COLO668 (cell line): Measurements from ENCODE around the gene THSD7A.

Experiments used
- DNase-seq: peaks from one replicate; lab custom pipeline; 2025; ENCODE audit not compliant: unreplicated experiment; lab: John Stamatoyannopoulos, UW

Gene THSD7A

DNA sequence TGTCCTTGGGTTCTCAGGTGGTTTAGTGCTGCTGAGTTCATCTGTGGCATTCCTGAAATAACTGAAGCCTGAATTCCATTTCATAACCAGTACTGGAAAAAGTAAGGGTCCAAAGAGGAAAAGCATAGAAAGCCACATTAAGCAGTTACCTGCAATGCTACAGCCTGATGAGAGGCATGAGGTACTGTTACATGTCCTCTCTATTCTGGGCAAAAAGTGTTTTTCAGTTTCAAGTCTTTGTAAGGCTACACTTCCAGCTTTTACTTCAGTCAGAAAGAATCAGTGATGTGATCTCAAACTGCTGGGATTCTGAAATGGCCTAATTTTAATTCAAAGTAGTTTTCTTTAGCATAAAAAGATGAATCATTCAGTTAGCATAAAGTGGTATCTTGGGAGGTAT lies 488.9 kb downstream of the THSD7A start:
- DNase-seq, result no peak

DNA sequence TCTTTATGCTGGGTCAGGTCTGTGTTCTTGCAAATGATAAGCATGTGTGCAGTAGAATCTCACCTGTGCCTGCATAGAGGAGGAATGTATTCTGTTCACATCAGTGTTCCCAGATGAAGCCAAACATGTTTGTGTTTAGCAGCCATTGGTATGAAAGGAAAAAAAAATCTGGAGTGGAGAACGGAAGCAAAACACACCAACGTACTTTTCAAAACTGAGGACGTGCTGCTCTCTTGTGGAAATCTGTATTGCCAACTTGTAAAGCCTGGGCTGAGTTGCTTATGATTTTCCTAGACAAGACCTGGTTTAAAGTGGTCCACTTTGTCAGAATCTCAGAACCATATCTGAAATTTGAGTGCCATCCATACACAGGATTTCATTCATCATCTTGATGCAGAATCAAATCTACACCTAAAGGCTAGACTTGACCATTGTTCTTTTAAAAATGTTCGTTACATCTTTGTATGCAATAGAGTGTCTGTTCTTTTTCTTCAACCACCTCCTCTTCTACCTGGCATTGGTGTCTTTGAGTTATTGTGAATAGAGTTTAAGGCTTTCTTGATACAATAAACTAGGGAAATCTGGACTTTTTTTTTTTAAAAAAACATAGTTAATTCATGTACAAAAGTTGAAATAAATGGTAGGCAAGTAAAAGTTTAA lies 490.6 kb downstream of the THSD7A start:
- DNase-seq, result peak; percentile 14

DNA sequence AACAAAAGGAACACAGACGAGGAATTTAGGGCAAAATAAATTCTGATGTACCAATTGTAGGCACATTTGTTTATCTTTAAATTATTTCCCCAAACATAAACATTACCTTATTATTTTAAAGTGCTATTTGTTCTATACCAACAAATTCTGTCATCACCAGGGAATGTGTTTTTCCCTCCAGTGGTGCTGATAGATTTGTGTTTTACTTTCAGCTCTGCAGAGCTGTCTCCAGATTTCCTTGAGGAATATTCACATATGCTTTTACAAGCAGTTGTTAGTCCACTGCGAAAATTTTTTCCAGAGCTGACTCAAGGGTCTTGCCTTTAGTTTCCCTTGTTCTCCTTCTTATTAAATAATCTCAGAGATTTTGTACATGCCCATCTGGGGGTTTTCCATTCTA lies 495.6 kb downstream of the THSD7A start:
- DNase-seq, result no peak

DNA sequence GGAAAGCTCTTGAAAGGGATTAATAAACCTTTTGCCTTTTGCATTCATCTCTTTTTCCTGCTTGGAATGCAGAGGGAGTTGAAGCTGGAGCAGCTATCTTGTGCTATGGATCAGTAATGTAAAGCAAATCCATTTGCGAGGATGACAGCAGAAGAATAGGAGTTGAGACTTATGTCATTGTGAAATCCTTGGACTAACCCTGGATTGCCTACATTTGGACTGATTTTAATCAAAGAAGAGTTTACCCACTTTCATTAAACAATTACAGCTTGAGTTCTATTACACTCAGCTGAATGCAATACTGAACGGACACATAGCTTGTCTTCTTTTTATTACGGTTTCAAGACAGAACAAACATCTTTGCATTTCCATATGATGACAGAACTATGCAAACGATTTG lies 496.1 kb downstream of the THSD7A start:
- DNase-seq, result no peak

DNA sequence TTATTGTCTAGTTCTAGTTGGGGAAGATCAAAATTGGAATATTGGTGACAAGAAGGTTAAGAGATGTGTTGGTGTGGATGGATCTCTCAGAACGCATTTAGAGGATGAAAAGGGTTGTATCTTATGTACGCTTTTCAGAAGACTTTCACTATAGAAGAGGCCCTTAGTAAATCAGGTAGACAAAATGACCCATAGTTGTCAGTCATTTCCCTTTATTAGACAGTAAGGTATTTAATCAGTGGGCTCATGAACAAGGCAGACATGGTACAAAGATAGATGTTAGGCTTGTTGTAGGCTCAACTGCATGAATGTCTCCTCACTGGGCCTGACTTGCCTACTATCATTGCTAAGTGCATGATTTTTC lies 499.2 kb downstream of the THSD7A start:
- DNase-seq, result no peak

DNA sequence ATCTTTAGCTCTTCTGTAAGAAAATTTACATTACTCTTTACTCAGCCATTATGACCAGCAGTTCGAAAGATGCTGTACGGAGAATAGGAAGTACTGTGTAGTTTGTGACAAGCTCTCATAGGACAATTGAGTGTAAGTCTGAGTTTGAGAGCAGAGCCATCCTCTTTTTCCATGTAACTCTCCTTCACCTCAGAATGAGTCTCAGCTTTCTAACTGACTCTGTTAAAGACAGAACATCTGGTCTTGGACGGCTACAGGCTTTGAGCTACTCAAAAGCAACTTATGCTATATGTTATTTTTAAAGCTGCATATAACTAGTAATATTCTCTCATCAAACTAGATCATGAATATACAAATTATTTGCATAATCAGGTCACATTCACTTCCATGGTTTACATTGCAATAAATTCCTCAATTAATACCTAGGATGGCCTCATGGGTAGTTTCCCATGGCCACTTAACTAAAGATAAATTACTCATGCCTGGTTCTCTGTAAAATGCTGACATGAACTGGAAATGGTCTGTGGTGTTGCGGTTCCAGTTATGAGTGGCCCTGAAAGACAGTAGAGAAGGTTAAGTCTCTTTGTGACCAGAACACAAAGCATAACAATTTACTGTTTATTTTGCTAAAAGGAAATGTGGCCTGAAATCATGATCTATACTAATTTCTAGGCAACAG lies 499.7 kb downstream of the THSD7A start:
- DNase-seq, result no peak

DNA sequence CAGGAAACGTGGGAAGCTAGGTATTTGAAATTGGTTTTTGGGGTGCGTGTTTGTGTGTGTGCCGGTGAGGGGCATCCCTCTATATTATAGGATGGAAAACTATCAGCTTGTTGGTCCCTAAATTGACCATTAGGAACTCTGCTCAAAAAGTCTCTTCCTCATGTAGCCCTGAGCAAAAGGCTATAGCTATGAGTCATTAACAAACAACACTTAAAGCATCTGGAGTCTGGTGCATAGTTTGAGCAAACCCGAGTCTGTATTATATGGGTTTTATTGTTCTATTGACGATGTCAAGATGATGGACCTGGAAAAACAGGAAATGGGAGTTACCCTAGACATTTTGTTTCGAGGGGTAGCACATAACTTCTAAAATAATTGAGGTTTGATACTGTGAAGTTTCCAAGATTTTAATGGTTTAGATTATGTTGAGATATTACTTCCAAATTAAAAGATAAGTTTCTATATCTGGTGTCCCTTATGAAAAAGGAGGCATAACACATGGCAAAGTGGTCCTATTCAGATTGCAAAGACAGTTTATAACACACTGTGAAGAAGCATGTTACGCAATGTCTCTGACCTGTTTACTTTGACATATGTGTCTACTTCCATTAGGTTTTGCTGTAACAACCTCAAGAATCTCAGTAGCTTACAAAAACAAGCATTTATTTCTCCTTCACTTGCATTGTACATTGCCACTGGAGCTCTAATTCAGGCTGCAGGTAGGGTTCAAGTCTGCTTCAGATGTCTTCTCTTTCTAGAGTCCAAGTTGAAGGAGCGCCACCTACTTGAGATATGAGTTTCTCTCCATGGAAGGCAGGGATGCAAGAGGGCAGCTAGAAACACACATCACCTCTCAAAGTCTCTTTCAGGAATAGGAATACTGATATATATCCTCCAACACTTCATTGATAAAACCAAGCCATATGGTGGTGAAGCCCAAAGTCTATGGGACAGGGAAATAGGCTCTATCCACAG lies 500.6 kb downstream of the THSD7A start:
- no peak for DNase-seq

DNA sequence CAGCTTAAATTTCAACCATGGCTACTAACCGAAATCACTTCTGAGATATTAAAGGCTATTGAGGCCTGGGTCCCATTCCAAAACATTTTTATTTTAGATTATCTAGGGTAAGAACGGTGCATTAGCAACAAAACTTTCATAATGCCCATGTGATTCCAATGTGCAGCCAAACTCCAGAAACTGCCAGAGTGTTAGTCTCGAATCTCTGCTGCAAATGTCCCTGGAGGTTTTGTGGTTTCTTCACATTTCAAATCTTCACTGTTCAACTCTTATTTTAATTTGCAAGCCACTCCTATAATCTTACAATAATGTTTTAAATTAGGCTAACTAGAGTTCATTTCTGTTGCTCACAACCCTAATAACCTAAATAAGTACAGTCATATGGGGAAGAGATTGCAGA lies 501.3 kb downstream of the THSD7A start:
- no peak for DNase-seq

DNA sequence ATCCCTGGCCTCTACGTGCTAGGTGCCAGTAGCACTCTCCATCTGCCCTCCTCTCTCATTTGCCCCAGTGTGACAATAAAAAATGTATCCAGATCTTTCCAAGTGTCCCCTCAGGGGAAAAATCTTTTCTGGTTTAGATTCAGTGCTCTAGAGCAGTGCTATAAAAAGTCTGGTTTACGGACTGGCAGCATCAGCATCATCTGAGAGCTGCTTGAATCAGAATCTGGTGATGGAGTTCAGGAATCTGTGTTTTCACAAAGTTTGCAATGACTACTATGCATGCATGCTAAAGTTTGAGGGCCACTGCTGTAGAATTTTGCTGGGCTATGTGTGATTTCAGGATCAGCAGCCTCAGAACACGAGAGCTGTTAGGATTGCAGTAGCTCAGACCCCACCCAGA lies 501.8 kb downstream of the THSD7A start:
- DNase-seq, result no peak

DNA sequence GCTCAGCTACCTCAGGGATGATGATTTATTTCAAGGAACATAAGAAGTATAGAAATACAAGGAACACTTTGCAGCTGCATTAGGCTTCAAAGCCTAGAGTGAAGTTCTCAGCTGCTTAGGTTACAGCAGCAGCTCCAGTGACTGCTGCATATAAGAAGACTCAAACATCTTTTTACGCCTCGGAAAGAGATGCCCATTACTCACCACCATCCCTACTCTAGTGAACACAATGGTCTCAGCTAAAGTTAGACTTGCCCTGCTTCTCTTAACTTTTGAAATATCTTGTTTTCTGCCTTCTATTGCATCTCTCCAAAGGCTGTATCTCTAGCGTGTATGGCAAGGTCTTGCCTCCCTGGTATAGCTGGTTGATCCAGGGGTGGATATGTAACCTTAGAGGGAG lies 502.4 kb downstream of the THSD7A start:
- no peak for DNase-seq

DNA sequence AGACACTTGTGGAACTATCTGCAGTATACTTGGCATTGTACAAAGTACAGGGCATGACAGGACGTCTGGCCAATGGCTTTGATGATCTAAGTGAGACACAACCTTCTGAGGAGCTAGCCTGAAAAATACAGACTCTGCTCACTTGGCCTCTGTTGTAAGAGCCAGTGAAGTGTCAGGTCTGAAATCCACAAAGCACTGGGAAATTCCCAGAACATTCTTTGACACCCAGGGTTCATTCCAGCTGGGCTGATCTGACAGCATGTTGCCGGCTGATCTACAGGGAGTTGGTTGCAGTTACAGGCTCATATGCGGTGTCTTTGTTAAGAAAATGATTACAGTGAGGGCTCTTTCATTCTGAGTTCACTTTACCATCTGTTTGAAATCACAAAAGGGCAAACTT lies 503.7 kb downstream of the THSD7A start:
- DNase-seq, result no peak

DNA sequence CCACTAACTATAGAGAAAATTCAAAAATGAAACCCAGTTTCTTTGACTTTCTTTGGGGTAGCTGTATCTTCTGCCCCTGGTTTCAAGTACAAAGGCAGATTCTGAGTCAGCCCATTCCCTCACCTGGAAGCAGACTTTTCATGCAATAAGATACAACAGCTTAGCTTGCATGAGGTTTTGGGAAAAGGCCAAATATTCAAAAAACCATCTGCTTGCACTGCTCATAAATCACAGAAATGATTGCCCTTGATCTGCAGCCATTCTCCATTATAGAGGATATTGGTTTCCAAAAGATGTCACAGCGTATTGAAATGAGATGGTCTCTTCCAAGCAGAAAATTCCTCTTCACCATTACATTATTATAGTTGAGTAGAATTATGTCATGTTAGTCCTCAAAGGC lies 504.4 kb downstream of the THSD7A start:
- no peak for DNase-seq
